Pancreas (tissue), 10 donors: ENCODE measurements around the gene TP53. TPM values are rescaled to one million over a fixed set of nuclear protein-coding genes. Genes with fewer than 3 reads are reported as not detected.
A peak's percentile ranks its signal among the peaks of the same experiment; 100 is the strongest.

Source experiments
- ATAC-seq, 4 donors: fragments of 200-7000 bp; cut with Tn5 transposase; one replicate each; pipeline versions ENCODE4 v1.8.0 to v1.9.1; 2020; ENCODE audit warnings: mild to moderate bottlenecking in 4 of 4, moderate library complexity in 4 of 4
- DNase-seq, 6 donors: peaks; one replicate each; pipeline ENCODE4 v3.0.0-alpha.2; 2020
- FAIRE-seq: peaks from 2 replicates; lab custom pipeline; 2012; peaks lifted over from hg19 to GRCh38; lab: Jason Lieb, UNC
- H3K27ac ChIP-seq, 4 donors: fragments of 200-600 bp; sonication (generic); 1 replicate in 3 of 4; 2 replicates in 1 of 4; pipeline versions ENCODE4 v1.5.0 to v1.8.0; 2020
- H3K27me3 ChIP-seq, 4 donors: fragments of 200-600 bp; one replicate each; pipeline ENCODE4 v1.8.0; 2021
- H3K36me3 ChIP-seq, 3 donors: fragments of 200-600 bp; sonication (generic) in 1 of 3; one replicate each; pipeline versions ENCODE4 v1.5.0 to v1.8.0; 2020 to 2021
- H3K4me1 ChIP-seq, 3 donors: fragments of 200-600 bp; one replicate each; pipeline ENCODE4 v1.8.0; 2021
- H3K4me3 ChIP-seq, 4 donors: fragments of 200-600 bp; sonication (generic) in 2 of 4; one replicate each; pipeline versions ENCODE4 v1.5.0 to v1.8.0; 2020 to 2021
- H3K9me3 ChIP-seq, 4 donors: fragments of 200-600 bp; one replicate each; pipeline ENCODE4 v1.8.0; 2021
- WGBS, 2 donors: extraction: QIAGEN DNeasy Blood & Tissue Kit; methylation state at CpG; one replicate each; pipeline ENCODE4 v1.1.7; 2013; 5-methylcytosine and 5-hydroxymethylcytosine counted together
- intact Hi-C, 3 donors: fragments of 100-400 bp; cut with DNase I; formaldehyde crosslinking; loops; one replicate each; pipeline versions ENCODE4 v1.11.1 to v1.14.2; 2022
- polyA plus RNA-seq, 2 donors: library from polyadenylated mRNA; stranded (reverse); fragments of 200-250 nt; gene quantifications; one replicate each; pipeline ENCODE4 v1.2.3, GENCODE V29; 2013
- total RNA-seq, 6 donors: library from RNA; stranded (reverse); fragmentation: NEBNext Ultra II Directional in 4 of 6; extraction: Animal tissue kit (Norgen Biotek cat#: 25700) in 4 of 6; gene quantifications; one replicate each; pipeline versions ENCODE4 v1.2.1 to v1.2.4, GENCODE V29; 2021 to 2023
- TF ChIP-seq, protein P1 (sequence below), 4 donors: fragments of 200-600 bp; sonication (generic) in 3 of 4; IDR thresholded peaks; one replicate each; pipeline versions ENCODE4 v1.5.0 to v1.8.0; 2021; ENCODE audit warnings: antibody characterized with exemption in 4 of 4
- donor health status: healthy with polysubstance abuse.
- donor health status: DM: no; HTN: no; CAD: no; lungs with moderate emphysema.
- donor health status: DM: no; HTN: no; CAD: no.
- donor health status: control.
- donor health status: control.
- donor health status: Bipolar disorder and iron deficiency.
- donor health status: DM: yes; HTN: yes; CAD: no.
- donor health status: DM: no; HTN: no; CAD: no.
- donor health status: DM: no; HTN: no; CAD: no.
- donor health status: DM: yes; HTN: yes; CAD: no.

The TP53 gene
- total and polyA plus RNA-seq, 8 donors: 8.3 to 35.9 (median 24.8) TPM

DNA sequence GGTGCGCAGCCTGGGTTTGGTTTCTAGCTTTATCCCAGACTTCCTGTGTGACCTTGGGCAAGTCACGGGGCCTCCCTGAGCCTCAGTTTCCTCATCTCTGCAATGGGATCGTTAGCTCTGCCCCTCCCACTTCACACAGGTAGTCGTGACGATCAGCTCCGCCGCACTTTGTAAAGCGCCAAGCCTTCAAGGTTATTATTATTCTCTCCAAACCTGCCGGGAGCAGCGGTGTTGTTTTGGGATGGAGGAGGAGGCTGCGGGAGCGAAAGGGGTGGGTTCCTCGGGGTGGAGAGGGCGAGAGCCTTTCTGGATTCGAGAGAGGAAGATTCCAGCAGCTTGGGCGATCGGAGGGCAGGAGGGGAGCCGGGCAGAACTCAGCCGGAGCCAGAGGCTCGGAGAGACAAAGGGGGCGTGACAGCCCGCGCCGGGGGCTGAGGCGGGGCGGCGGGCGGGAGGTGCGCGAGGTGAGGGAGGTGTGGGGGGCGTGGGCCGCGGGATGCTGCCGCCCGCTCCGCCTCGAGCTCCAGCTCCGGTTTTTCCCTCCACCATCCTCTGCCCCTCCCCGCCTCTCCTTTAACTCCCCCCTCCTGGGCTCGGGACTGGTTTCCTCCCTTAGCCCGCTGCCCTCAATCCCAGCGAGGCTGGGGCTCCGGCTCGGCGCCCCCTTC, 17.4 kb upstream of the TP53 start, which contains the start of gene EFNB3:
TSS of gene EFNB3 (plus strand) at position 602 of the 668 bp plus-strand sequence. CDS start 397 bp downstream, outside the sequence.
- H3K4me3 ChIP-seq: peak within 1 kb of the TSS; percentile 4 to 53 (median 30)
- H3K9me3 ChIP-seq: no peaks in the 10 kb centered on the region
- peak in 1 of 6 donors; percentile 49 for DNase-seq
- no peaks in the 10 kb centered on the region for H3K4me1 ChIP-seq
- H3K27ac ChIP-seq: no peak within 1 kb of the TSS
- TF ChIP-seq, protein P1, sequence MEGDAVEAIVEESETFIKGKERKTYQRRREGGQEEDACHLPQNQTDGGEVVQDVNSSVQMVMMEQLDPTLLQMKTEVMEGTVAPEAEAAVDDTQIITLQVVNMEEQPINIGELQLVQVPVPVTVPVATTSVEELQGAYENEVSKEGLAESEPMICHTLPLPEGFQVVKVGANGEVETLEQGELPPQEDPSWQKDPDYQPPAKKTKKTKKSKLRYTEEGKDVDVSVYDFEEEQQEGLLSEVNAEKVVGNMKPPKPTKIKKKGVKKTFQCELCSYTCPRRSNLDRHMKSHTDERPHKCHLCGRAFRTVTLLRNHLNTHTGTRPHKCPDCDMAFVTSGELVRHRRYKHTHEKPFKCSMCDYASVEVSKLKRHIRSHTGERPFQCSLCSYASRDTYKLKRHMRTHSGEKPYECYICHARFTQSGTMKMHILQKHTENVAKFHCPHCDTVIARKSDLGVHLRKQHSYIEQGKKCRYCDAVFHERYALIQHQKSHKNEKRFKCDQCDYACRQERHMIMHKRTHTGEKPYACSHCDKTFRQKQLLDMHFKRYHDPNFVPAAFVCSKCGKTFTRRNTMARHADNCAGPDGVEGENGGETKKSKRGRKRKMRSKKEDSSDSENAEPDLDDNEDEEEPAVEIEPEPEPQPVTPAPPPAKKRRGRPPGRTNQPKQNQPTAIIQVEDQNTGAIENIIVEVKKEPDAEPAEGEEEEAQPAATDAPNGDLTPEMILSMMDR (IDR thresholded peaks at IDR 0.05): no peak
- ATAC-seq: peak; percentile 51 to 77 (median 76)
- no peak for FAIRE-seq
- H3K27me3 ChIP-seq: peaks cover 0 to 12% (median 0%) of the 10 kb centered on the region in 4 donors
- intact Hi-C loops: no loop called here
- no peaks in the 10 kb centered on the region for H3K36me3 ChIP-seq
- WGBS, 2 donors: 2% methylated on average over 26 to 41 of the region's 45 CpGs

DNA sequence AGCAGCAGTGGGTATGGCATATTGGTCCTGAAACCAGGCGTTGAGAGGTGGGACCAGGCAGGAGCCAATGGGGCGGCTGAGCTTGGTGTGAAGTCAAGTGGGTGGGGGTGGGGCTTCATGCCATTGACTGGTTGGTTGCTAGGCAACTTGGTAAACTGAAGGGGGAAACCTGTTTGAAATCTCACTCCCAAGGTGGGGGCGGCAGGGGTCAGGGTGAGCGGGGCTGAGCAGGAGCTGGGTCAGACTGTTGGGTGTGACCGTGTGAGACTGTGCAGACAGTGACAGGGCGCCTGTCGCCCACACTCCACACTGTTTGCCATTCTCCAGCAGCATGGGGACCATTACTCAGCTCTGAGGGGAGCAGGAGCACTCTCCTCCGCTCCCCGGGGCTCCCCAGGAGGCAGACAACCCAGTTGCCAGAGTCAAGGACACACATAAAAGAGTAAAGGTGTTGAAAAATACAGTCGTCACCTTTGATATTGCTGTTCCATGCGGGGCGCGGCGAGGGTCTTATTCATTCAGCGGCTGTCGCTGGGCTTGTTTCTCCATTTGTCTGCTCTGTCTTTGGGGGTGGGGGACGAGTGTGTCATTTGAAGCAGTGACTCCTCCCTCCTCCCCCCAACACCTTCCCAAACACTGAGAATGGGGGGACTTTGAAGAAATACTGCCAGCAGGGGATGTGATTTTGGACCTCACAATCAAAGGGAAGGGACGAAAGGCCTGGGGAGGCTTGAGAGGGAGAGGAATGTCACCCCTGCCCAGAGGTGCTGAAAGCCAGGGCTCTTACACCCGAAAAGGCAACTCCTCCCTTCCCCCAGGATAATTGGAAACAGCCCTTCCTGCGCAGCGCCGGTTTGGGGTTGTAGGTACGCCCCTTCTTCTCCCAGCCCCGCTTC, 16.5 kb upstream of the TP53 start:
- TF ChIP-seq, protein P1 (IDR thresholded peaks at IDR 0.05): no peak
- intact Hi-C loops: no loop called here
- H3K9me3 ChIP-seq: no peaks in the 10 kb centered on the region
- no peaks in the 10 kb centered on the region for H3K36me3 ChIP-seq
- FAIRE-seq: no peak
- no peak overlapping the region for H3K4me3 ChIP-seq
- H3K27me3 ChIP-seq: peaks cover 0 to 12% (median 0%) of the 10 kb centered on the region in 4 donors
- H3K27ac ChIP-seq: no peak overlapping the region
- 27 to 31% methylated on average over 24 of the region's 24 CpGs for WGBS, 2 donors
- H3K4me1 ChIP-seq: no peaks in the 10 kb centered on the region
- ATAC-seq: peak; percentile 46 to 67 (median 56)
- DNase-seq: peak in 4 of 6 donors; percentile 21 to 42 (median 32)

DNA sequence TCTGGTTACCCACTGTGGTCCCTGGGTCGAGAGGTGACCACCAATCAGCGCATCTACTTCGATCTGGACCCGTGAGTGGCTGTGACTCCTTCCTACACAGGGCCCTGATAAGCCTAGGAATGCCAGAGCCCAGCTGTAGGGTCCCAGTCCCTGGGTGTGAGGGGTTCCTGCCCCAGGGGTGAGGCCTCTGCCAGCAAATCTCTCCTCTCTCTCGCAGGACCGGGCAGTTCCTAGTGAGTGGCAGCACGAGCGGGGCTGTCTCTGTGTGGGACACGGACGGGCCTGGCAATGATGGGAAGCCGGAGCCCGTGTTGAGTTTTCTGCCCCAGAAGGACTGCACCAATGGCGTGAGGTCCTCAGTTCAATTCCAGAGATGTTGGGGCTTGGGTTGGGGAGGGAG, 15.5 kb upstream of the TP53 start:
- no peaks in the 10 kb centered on the region for H3K9me3 ChIP-seq
- DNase-seq (peak in 1 of 6 donors; percentile 54), ATAC-seq (no peak), FAIRE-seq (no peak)
- H3K4me1 ChIP-seq: no peaks in the 10 kb centered on the region
- no peak overlapping the region for H3K4me3 ChIP-seq
- 93 to 96% methylated on average over 13 of the region's 13 CpGs for WGBS, 2 donors
- H3K36me3 ChIP-seq: no peaks in the 10 kb centered on the region
- no peak overlapping the region for H3K27ac ChIP-seq
- TF ChIP-seq, protein P1 (IDR thresholded peaks at IDR 0.05): no peak
- intact Hi-C loops: no loop called here
- H3K27me3 ChIP-seq: peaks cover 0 to 12% (median 0%) of the 10 kb centered on the region in 4 donors

DNA sequence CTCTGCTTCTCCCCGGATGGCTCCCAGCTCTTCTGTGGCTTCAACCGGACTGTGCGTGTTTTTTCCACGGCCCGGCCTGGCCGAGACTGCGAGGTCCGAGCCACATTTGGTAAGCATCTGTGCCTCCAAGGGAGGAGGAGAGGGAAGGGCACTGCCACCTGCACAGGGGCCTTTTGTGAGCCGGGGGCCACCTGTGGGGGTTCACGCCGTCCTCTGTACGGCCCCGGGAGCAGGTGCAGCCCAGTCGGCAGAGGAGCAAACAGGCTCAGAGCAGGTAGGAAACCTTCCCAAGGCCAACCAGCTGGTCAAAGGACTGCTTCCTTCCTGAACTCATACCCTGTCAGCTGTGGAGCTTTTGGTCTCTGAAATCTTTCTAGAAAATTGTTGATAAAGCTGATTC, 14.4 kb upstream of the TP53 start:
- Histone ChIP-seq H3K27me3 (peaks cover 0 to 9% (median 0%) of the 10 kb centered on the region in 4 donors), H3K4me1 (no peaks in the 10 kb centered on the region), H3K27ac (no peak overlapping the region), H3K9me3 (no peaks in the 10 kb centered on the region), H3K4me3 (no peak overlapping the region), H3K36me3 (no peaks in the 10 kb centered on the region)
- TF ChIP-seq, protein P1 (IDR thresholded peaks at IDR 0.05): no peak
- FAIRE-seq (no peak), DNase-seq (peak in 1 of 6 donors; percentile 37), ATAC-seq (no peak)
- 84 to 91% methylated on average over 14 of the region's 14 CpGs for whole genome bisulfite sequencing, 2 donors
- intact Hi-C loops: no loop called here
